ENCODE measurements around the gene EHMT2. TPM values are rescaled to one million over a fixed set of nuclear protein-coding genes. Genes with fewer than 3 reads are reported as not detected.

Gene EHMT2
- 42.3 and 49.1 TPM in 2 replicates for total RNA-seq

GRCh38 chr6:31897612-31898382, at the start of gene EHMT2:
TSS of gene EHMT2 (minus strand) at chr6:31897698. CDS start at chr6:31897677, 21 bp downstream.

GRCh38 chr6:31945507-31946369, 48.2 kb upstream of the EHMT2 start, which contains the start of gene CFB:
TSS of gene CFB (plus strand) at chr6:31946095. CDS start at chr6:31946222, 127 bp downstream.

DNA sequence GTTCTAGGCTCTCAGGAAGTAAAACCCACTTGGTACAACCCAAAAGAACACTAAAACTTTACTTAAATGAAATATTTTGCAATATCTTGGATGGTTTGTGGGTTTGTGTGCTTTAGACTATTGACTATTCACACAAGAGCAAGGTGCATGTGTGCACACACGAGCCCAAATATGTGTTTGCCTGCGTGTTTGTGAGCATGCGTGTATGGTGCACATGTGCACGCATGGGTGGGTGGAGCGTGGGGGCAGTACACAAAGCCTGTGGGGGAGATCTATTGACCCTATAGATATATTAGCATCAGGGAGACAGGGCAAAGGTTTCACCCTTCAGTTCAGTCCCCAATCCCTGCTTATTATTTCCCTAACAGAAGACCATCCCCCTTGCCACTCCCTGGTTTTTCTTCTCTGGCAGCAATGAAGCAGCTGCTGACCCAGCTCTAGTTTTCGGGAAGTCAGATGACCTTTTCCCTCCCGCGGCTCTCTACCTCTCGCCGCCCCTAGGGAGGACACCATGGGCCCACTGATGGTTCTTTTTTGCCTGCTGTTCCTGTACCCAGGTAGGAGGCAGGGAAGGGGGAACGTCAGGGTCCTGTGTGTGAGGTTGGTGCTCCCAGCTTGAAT, 29.9 kb upstream of the EHMT2 start, which contains the start of gene C2:
C2 (plus strand) TSS at position 476 of the 621 bp plus-strand sequence; CDS start at position 512, 36 bp downstream.

DNA sequence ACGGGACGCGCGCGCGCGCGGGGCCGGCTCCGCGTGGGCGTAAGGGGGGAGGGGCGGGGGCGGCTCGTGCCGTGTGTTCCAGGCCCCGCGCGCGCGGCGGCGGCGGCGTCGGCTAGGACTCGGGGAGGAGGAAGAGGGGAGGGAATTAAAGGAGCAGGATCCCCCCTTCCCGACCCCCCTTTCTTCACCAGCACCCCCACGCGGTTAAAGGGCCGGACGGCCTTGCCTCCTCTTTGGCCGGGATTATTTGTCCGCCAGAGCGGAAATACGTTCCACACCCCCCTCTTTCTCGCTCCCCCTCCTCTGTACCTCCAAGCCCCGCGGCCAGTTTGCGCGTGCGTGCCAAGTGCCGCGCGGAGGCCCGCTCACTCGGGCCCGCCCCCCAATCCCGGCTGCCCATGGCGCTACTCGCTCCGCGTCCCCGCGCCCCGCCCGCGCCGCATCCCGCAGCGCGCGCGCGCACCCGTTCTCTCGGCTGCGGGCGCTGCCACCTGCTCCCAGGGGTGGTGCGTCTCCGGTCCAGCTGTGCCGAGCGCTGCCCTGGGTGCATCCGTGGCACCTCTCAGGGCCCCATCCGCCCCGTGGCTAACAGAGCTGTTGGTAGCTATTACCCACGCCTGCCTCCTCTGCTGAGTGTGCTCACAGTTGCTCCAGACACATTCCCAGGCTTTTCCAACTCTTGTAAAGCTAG, 4.6 kb upstream of the EHMT2 start, which contains the start of gene ZBTB12:
ZBTB12 (minus strand) TSS at position 134 of the 691 bp plus-strand sequence. CDS start 781 bp downstream, outside the sequence.

DNA sequence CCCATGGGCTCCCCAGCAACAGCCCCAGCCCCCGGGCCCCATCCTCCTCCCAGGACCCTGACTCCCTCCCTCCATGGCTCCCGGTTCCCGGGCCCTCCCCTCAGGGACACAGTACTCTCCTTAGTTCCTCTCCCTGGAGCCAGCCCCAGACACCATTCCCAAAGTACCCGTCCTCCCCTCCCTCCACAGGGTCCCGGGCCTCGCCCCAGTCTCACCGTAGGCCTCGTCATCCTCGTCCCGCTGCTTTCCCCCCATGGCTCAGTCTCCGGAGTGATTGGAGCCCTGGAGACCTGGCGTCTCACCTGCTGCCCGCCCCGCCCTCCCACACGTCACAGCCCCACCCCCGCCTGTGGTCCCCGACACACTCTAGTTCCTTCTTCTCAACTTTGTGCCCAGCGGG, 18.8 kb downstream of the EHMT2 start, which contains the start of gene SLC44A4:
SLC44A4 (minus strand) TSS at position 272 of the 400 bp plus-strand sequence; CDS start at position 255, 17 bp downstream.

DNA sequence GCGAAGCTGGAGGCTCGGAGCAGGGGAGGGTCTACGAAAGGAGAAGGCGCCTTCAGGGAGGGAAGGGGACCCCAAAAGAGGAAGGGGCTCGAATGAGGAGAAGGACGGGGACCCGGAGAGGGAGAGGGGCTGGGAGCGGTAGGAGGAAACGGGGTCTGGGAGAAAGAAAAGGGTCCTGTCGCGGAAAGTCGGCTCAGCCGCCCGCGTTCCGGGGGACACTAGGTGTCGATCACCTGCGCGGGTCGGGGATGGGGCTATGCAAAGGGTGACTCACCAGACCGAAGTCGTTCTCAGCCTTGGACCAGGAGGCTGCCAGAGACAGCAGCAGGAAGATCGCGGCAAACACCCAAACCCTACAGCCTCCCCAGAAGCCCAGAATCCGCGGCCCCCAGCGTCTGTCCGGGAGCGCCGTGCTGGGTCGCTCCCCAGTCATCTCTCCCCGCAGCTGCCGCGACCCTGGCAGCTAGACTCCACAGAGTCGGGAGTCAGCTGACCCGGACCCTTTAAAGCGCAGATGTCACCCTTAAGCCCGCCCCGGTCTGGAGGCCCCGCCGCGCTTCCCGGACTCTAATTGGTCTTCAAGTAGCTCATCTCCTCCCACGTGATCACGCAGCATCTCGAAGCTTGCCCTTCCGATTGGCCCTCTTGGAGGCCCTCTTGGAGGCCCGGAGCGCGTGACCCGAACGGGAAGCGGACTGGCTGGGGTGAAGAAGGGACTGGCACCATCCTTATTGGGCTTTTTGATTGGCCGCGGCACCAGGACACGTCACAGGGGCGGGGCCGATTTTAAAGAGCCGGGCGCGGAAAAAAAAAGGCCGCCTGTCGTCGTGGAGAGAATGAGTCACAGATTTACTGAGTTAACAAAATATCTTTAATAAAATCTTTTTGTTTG, 34.9 kb downstream of the EHMT2 start, which contains the start of gene NEU1:
NEU1 (minus strand) TSS at position 478 of the 892 bp plus-strand sequence; CDS start at position 433, 45 bp downstream.

Other genes with a start within 250 kb of the EHMT2 start
- gene BAG6, start 245.0 kb downstream of the EHMT2 start, total RNA-seq = 107 and 122 TPM in 2 replicates
- gene APOM, start 241.8 kb downstream of the EHMT2 start, total RNA-seq = 1.5 and 1.8 TPM in 2 replicates
- 22.2 and 26.7 TPM in 2 replicates for gene C6orf47, start 236.9 kb downstream of the EHMT2 start, total RNA-seq
- 14.3 and 15.4 TPM in 2 replicates for gene GPANK1, start 232.7 kb downstream of the EHMT2 start, total RNA-seq
- gene CSNK2B, start 231.6 kb downstream of the EHMT2 start, total RNA-seq = 80.7 and 85.0 TPM in 2 replicates
- gene LY6G5B, start 227.7 kb downstream of the EHMT2 start, total RNA-seq = 2.0 and 3.2 TPM in 2 replicates
- 0.40 and 0.75 TPM in 2 replicates for gene LY6G5C, start 216.6 kb downstream of the EHMT2 start, total RNA-seq
- 51.5 and 62.8 TPM in 2 replicates for gene ABHD16A, start 194.4 kb downstream of the EHMT2 start, total RNA-seq
- gene LY6G6F, start 190.8 kb downstream of the EHMT2 start, total RNA-seq = not detected in 2 replicates
- gene LY6G6D, start 182.3 kb downstream of the EHMT2 start, total RNA-seq = not detected in 2 replicates
- not detected in 2 replicates for gene LY6G6C, start 176.0 kb downstream of the EHMT2 start, total RNA-seq
- not detected in 2 replicates for gene MPIG6B, start 174.3 kb downstream of the EHMT2 start, total RNA-seq
- 112 and 142 TPM in 2 replicates for gene DDAH2, start 168.4 kb downstream of the EHMT2 start, total RNA-seq
- gene CLIC1, start 161.2 kb downstream of the EHMT2 start, total RNA-seq = 784 and 832 TPM in 2 replicates
- gene MSH5, start 157.7 kb downstream of the EHMT2 start, total RNA-seq = 5.3 and 5.4 TPM in 2 replicates
- 1.8 and 1.9 TPM in 2 replicates for gene SAPCD1, start 135.0 kb downstream of the EHMT2 start, total RNA-seq
- 0.13 and 0.19 TPM in 2 replicates for gene VWA7, start 120.4 kb downstream of the EHMT2 start, total RNA-seq
- gene VARS1, start 101.9 kb downstream of the EHMT2 start, total RNA-seq = 37.6 and 48.4 TPM in 2 replicates
- gene LSM2, start 90.7 kb downstream of the EHMT2 start, total RNA-seq = 17.9 and 25.9 TPM in 2 replicates
- 1.5 and 1.6 TPM in 2 replicates for gene HSPA1L, start 82.4 kb downstream of the EHMT2 start, total RNA-seq
- 97.9 and 108 TPM in 2 replicates for gene HSPA1A, start 82.2 kb downstream of the EHMT2 start, total RNA-seq
- 158 and 185 TPM in 2 replicates for gene HSPA1B, start 70.0 kb downstream of the EHMT2 start, total RNA-seq
- 60.4 and 69.0 TPM in 2 replicates for gene NEU1, start 34.9 kb downstream of the EHMT2 start, total RNA-seq
- gene SLC44A4, start 18.7 kb downstream of the EHMT2 start, total RNA-seq = 0.13 and 0.44 TPM in 2 replicates
- 3.3 and 3.7 TPM in 2 replicates for gene ZBTB12, start 4.4 kb upstream of the EHMT2 start, total RNA-seq
- 2.8 and 4.3 TPM in 2 replicates for gene C2, start 30.0 kb upstream of the EHMT2 start, total RNA-seq
- 20.3 and 31.2 TPM in 2 replicates for gene CFB, start 48.4 kb upstream of the EHMT2 start, total RNA-seq
- 107 and 119 TPM in 2 replicates for gene NELFE, start 61.3 kb upstream of the EHMT2 start, total RNA-seq
- gene SKIC2, start 61.5 kb upstream of the EHMT2 start, total RNA-seq = 41.2 and 58.4 TPM in 2 replicates
- 9.8 and 10.2 TPM in 2 replicates for gene DXO, start 74.4 kb upstream of the EHMT2 start, total RNA-seq
- 5.7 and 5.8 TPM in 2 replicates for gene C4A, start 84.4 kb upstream of the EHMT2 start, total RNA-seq
- 4.8 and 5.0 TPM in 2 replicates for gene C4B, start 117.1 kb upstream of the EHMT2 start, total RNA-seq
- under 0.01 and 0.62 TPM in 2 replicates for gene CYP21A2, start 140.7 kb upstream of the EHMT2 start, total RNA-seq
- 33.9 and 58.7 TPM in 2 replicates for gene TNXB, start 211.6 kb upstream of the EHMT2 start, total RNA-seq
- 11.8 and 16.4 TPM in 2 replicates for gene ATF6B, start 230.5 kb upstream of the EHMT2 start, total RNA-seq
- gene FKBPL, start 232.6 kb upstream of the EHMT2 start, total RNA-seq = 5.5 and 5.9 TPM in 2 replicates